Activated T-cell treated with anti-CD3 and anti-CD28 coated beads, Interleukin-2, amount 50 U/mL, for 48 hours (primary cell): ENCODE data around the gene SORCS1.

Source experiments
- DNase-seq, 2 experiments: peaks; one replicate each; pipeline ENCODE4 v3.0.0-alpha.2; 2020

Gene SORCS1

GRCh38 chr10:106720683-106721082 is 443.8 kb downstream of the SORCS1 start:
- DNase-seq, result no peak

- DNase-seq, result no peak
These were observed 448.1 kb downstream of the SORCS1 start for GRCh38 chr10:106716381-106716780.

GRCh38 chr10:106714734-106715555 is 449.6 kb downstream of the SORCS1 start:
- no peak for DNase-seq

- DNase-seq, result no peak
These were observed 450.7 kb downstream of the SORCS1 start for GRCh38 chr10:106713846-106714245.

- no peak for DNase-seq
These were observed 451.5 kb downstream of the SORCS1 start for GRCh38 chr10:106712988-106713387.

GRCh38 chr10:106711313-106711906 is 453.1 kb downstream of the SORCS1 start:
- peak; percentile 48 to 52 for DNase-seq

- no peak for DNase-seq
These were observed 456.0 kb downstream of the SORCS1 start for GRCh38 chr10:106708506-106708905.

- DNase-seq, result no peak
These were observed 456.8 kb downstream of the SORCS1 start for GRCh38 chr10:106707657-106708056.

GRCh38 chr10:106706127-106706526 is 458.4 kb downstream of the SORCS1 start:
- no peak for DNase-seq

- peak; percentile 25 to 28 for DNase-seq
These were observed 458.8 kb downstream of the SORCS1 start for GRCh38 chr10:106705681-106706100.

- no peak for DNase-seq
These were observed 468.3 kb downstream of the SORCS1 start for GRCh38 chr10:106696239-106696638.

- no peak for DNase-seq
These were observed 469.8 kb downstream of the SORCS1 start for GRCh38 chr10:106694696-106695095.

- DNase-seq, result no peak
These were observed 482.3 kb downstream of the SORCS1 start for GRCh38 chr10:106682175-106682574.

- DNase-seq, result no peak
These were observed 484.4 kb downstream of the SORCS1 start for GRCh38 chr10:106680061-106680460.

GRCh38 chr10:106679314-106679713 is 485.2 kb downstream of the SORCS1 start:
- no peak for DNase-seq

GRCh38 chr10:106672517-106673175 is 491.9 kb downstream of the SORCS1 start:
- DNase-seq, result no peak

GRCh38 chr10:106661767-106662140 is 502.8 kb downstream of the SORCS1 start:
- no peak for DNase-seq

- DNase-seq, result no peak
These were observed 503.3 kb downstream of the SORCS1 start for GRCh38 chr10:106661133-106661766.

- DNase-seq, result no peak
These were observed 504.0 kb downstream of the SORCS1 start for GRCh38 chr10:106660550-106660949.

GRCh38 chr10:106655636-106656035 is 508.9 kb downstream of the SORCS1 start:
- DNase-seq, result no peak

- no peak for DNase-seq
These were observed 509.3 kb downstream of the SORCS1 start for GRCh38 chr10:106655165-106655564.

GRCh38 chr10:106652279-106652678 is 512.2 kb downstream of the SORCS1 start:
- no peak for DNase-seq
